ENCODE measurements around the gene YWHAH. TPM values are rescaled to one million over a fixed set of nuclear protein-coding genes. Genes with fewer than 3 reads are reported as not detected.

The YWHAH gene
- total RNA-seq, 1 donor from 2014 or later, result 285 TPM

GRCh38 chr22:31951194-31952093 is 7.1 kb downstream of the YWHAH start:
- peak overlapping the region; percentile 33 for H3K27ac Mint-ChIP-seq (ENCODE audit: unreplicated experiment)
- no peaks in the 10 kb centered on the region for H3K9me3 Mint-ChIP-seq (ENCODE audit: unreplicated experiment)
- no peak for DNase-seq (ENCODE audit: low spot score)
- peaks cover 3% of the 10 kb centered on the region for H3K27me3 Mint-ChIP-seq (ENCODE audit: unreplicated experiment)
- peak overlapping the region; percentile 53 for H3K4me3 Mint-ChIP-seq (ENCODE audit: unreplicated experiment)
- H3K4me1 Mint-ChIP-seq (ENCODE audit: unreplicated experiment), result peaks cover 58% of the 10 kb centered on the region
- peaks cover 47% of the 10 kb centered on the region for H3K36me3 Mint-ChIP-seq (ENCODE audit: low read depth, unreplicated experiment)
- TF ChIP-seq CTCF (IDR thresholded peaks at IDR 0.05; ENCODE audit: unreplicated experiment), result no peak

DNA sequence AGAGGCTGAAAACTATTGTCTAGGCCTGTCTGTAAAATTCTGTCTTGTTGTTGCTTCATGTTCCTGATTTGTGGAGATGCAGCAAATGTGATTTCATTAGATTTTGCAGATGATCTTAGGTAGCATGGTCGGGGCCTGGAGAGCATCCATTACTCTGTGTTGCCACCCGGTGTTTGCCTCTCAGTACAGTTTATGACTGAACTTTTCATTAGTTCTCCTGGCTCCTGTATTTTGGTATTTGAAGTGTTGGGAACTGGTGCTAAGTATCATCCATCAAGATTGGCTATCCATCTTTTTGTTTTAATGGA is 7.7 kb downstream of the YWHAH start:
- no peak for TF ChIP-seq CTCF (IDR thresholded peaks at IDR 0.05; ENCODE audit: unreplicated experiment)
- peaks cover 57% of the 10 kb centered on the region for H3K4me1 Mint-ChIP-seq (ENCODE audit: unreplicated experiment)
- H3K4me3 Mint-ChIP-seq (ENCODE audit: unreplicated experiment), result peak overlapping the region; percentile 2
- no peak for DNase-seq (ENCODE audit: low spot score)
- peaks cover 51% of the 10 kb centered on the region for H3K36me3 Mint-ChIP-seq (ENCODE audit: low read depth, unreplicated experiment)
- H3K27me3 Mint-ChIP-seq (ENCODE audit: unreplicated experiment), result peaks cover 3% of the 10 kb centered on the region
- no peaks in the 10 kb centered on the region for H3K9me3 Mint-ChIP-seq (ENCODE audit: unreplicated experiment)
- H3K27ac Mint-ChIP-seq (ENCODE audit: unreplicated experiment), result peak overlapping the region; percentile 33

GRCh38 chr22:31952472-31952871 is 8.1 kb downstream of the YWHAH start:
- Mint-ChIP-seq H3K9me3 (ENCODE audit: unreplicated experiment) (no peaks in the 10 kb centered on the region), H3K27ac (ENCODE audit: unreplicated experiment) (no peak overlapping the region), H3K4me3 (ENCODE audit: unreplicated experiment) (no peak overlapping the region), H3K36me3 (ENCODE audit: low read depth, unreplicated experiment) (peaks cover 50% of the 10 kb centered on the region), H3K27me3 (ENCODE audit: unreplicated experiment) (peaks cover 3% of the 10 kb centered on the region), H3K4me1 (ENCODE audit: unreplicated experiment) (peaks cover 52% of the 10 kb centered on the region)
- no peak for DNase-seq (ENCODE audit: low spot score)
- no peak for TF ChIP-seq CTCF (IDR thresholded peaks at IDR 0.05; ENCODE audit: unreplicated experiment)

DNA sequence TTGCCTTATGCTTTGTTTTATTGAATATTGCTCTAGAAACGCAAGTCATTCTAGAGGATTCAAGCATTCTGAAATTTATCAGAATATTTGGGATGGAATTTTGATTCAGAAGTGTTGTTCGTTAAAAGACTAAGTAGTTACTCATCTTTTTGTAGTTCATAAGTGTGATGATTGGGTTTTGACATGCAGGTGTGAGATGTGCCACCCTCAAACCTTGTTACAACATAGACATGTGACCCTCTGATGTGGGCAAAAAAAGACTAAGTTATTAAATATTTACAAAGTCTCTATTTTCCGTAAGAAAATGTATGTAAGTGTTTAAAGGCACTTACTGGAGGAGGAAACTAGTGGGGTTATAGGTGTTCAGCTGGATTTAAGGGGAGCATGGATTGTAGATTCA is 8.9 kb downstream of the YWHAH start:
- peaks cover 44% of the 10 kb centered on the region for H3K4me1 Mint-ChIP-seq (ENCODE audit: unreplicated experiment)
- peak overlapping the region; percentile 48 for H3K27ac Mint-ChIP-seq (ENCODE audit: unreplicated experiment)
- no peaks in the 10 kb centered on the region for H3K9me3 Mint-ChIP-seq (ENCODE audit: unreplicated experiment)
- H3K36me3 Mint-ChIP-seq (ENCODE audit: low read depth, unreplicated experiment), result peaks cover 46% of the 10 kb centered on the region
- no peak for DNase-seq (ENCODE audit: low spot score)
- TF ChIP-seq CTCF (IDR thresholded peaks at IDR 0.05; ENCODE audit: unreplicated experiment), result no peak
- peaks cover 3% of the 10 kb centered on the region for H3K27me3 Mint-ChIP-seq (ENCODE audit: unreplicated experiment)
- peak overlapping the region; percentile 73 for H3K4me3 Mint-ChIP-seq (ENCODE audit: unreplicated experiment)
